ENCODE measurements around the gene NCOA6.
A peak's percentile ranks its signal among the peaks of the same experiment; 100 is the strongest.
"Not testable (repeated sequence)": the region's sequence is repeated elsewhere in the genome, so short reads cannot be mapped to it uniquely, and the experiment has no call there.

NCOA6 gene

DNA sequence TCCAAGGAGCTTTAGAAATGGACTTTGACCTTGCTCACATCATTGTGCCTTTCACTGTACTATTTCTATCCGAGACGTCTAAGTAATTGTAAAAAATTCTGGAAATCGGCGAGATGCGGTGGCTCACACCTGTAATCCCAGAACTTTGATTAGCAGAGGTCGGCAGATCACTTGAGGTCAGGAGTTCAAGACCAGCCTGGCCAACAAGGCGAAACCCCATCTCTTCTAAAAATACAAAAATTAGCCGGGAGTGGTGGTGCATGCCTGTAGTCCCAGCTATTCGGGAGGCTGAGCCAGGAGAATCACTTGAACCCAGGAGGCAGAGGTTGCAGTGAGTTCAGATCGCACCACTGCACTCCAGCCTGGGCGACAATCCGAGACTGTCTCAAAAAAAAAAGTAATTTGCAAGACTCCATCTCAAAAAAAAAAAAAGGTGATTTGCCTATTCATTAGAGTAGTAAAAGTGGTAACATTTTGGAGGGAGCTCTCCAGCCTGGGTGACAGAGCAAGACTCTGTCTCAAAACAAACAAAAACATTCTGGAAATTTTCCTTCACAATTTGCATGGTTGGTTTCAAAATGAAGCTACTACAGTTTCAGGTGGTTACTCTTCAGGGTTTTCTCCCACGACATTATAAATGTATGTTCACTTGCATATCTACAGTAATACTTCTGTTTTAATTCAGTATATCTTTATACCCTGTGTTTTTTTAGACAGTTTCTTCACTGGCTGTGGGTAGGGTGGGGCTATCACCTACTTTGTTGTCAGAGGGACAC, 106.0 kb downstream of the NCOA6 start:
- DNase-seq (ENCODE audit: low spot score): not testable (repeated sequence)

DNA sequence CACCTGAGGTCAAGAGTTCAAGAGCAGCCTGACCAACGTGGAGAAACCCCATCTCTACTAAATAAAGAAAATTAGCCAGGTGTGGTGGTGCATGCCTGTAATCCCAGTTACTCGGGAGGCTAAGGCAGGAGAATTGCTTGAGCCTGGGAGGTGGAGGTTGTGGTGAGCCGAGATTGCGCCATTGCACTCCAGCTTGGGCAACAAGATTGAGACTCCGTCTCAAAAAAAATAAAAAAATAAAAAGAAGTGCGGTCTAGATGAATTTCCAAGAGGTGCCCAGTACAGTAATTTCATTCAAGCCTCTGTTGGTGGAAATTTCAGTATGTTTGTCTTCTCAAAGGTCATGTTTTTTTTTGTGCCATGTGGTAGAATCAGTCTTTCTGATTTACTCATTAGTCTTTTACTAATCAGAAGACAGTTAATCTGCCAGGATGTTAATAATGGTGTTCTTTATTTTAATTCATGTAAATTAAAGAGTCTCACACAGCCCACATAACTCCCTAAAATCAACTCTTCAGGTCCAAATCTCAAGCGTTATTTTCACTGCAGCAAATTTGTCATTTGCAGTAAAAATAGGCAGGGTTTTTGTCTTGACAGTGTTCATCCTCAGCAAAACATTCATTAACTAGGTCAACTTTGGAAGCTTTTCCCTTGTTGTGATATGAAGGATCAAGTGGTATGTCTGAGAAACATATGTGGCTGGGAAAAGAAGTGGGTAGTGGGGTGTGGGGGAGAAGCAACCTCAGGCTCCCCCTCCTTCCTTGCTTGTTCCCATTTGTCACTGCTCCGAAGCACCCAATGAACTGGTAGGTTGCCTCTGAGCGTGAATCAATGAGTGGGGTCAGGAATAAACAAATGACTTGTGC, 108.0 kb downstream of the NCOA6 start:
- DNase-seq (ENCODE audit: low spot score): no peak

GRCh38 chr20:34716921-34717229, 108.6 kb downstream of the NCOA6 start:
- DNase-seq (ENCODE audit: low spot score): no peak

- no peak for DNase-seq (ENCODE audit: low spot score)
These were observed 110.1 kb downstream of the NCOA6 start for GRCh38 chr20:34715384-34715783.

DNA sequence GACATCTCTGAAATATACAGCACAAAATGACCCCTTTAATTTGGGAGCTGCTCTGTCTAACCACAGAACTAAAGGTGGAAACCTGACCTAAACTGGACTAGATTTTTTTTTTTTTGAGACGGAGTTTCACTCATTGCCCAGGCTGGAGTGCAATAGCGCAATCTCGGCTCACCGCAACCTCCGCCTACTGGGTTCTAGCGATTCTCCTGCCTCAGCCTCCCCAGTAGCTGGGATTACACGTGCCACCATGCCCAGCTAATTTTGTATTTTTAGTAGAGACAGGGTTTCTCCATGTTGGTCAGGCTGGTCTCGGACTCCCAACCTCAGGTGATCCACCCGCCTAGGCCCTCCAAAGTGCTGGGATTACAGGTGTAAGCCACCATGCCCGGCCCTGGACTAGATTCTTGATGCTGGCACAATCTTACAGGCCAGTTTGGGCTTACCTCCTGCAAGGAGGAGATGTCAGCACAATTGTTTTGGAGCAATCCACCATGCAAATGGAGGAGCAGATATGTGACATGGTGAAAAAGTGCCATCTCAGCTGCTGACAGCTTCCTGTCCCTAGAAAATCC, 111.4 kb downstream of the NCOA6 start:
- DNase-seq (ENCODE audit: low spot score): not testable (repeated sequence)

GRCh38 chr20:34713194-34713943, 112.1 kb downstream of the NCOA6 start:
- DNase-seq (ENCODE audit: low spot score): peak; percentile 93

- no peak for DNase-seq (ENCODE audit: low spot score)
These were observed 112.8 kb downstream of the NCOA6 start for GRCh38 chr20:34712525-34713192.

DNA sequence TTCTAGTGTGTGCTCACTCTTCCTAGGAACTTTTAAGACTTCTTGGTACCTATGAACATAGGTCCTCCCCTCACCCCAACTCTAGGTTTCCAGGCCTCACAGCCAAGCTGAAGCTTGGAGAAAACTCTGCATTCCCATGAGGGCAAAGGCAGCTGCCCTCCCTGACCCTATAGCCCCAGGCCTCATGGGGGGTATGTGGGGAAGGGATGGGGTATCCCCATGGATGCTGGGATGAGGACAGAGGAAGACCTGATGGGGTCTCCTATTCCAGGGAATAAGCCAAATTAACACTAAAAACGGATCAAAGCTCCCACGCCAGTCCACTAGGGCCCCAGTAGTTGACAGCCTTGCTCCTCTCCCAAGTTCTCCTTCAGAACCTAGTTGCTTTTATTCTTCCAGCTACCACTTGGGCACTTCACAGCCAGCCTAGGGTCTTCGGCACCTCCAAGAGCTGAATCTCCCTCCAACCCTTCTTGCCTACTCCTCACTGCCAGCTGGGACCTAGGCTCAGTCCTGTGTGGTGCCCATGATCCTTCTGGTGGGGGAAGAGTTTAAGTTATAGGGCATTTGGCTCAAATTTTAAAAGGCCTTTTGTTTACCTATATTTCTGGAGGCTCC, 113.5 kb downstream of the NCOA6 start:
- no peak for DNase-seq (ENCODE audit: low spot score)

DNA sequence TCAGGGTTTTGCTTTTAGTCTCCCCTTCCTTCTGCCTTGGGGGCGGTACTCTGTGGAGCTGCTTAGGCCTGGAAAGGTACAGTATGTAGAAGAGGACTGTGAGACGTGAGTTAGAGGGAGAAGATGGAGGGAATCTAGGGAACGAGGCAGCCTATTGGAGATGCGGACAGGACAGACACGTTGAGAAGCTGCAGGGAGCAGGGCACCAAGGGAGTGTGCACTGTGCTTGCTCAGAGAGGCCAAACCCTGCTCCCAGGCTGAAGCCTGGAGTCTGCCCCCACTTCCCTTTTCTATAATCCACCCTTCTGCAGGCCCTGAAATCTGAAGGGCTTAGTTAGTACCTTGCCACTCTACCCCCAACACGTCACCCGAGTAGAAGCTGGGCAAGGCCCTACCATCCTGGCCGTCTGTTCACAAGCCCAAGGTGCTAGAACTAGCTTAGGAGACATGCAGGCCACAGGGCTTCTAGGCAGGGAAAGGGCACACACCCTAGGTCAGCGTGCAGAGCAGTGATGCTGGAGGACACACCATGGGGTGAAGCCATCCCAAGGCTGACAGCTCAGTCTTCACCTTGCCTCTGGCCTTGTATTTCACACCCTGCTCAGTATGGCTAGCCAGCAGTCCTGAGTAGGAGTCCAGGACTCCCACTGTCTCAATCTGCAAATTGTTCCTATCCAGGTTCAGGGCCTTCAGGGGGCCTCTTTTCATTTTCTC, 114.4 kb downstream of the NCOA6 start:
- DNase-seq (ENCODE audit: low spot score): no peak

DNA sequence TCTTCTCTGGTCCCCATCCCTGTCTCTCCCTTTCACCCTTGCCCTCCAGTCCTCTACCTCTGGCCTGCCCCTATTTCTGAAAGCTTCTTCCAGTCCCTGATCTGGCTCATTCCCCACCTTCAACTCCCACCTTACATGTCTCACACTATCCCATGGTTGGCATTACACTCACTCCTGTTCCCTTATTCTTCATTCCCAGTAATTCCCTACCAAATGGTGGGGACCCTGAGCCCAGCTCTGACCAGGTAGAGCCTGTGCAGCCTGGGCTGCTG, 114.9 kb downstream of the NCOA6 start:
- DNase-seq (ENCODE audit: low spot score): no peak

DNA sequence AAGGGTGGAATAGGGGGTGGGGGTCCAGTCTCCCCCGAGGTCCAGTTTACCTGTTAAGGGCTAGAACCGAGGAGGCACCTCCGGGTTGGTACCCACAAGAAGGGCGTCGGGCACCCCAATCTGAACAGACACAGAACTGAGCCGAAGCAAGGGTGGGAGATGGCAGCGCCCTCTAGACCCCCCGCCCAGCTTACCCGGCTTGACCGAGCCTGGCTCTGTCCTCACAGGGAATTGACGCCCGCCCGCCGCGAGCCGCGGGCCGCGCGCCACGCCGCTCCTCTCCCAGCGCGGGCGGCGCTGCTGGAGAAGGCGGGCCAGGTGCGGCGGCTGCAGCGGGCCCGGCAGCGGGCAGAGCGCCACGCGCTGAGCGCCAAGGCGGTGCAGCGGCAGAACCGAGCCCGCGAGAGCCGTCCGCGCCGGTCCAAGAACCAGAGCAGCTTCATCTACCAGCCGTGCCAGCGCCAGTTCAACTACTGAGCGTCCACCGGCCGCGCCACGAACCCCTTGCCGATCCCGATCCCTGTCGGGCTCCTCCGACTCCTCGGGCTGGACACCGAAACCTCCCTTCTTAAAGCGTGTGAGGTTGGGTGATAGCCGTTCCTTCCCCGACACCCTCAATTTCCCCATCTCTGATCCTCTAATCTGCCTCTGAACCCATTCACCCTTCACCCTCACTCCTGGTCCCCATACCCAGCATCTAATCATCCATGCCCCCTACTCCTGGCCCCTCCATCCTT, 115.5 kb downstream of the NCOA6 start:
- peak; percentile 70 for DNase-seq (ENCODE audit: low spot score)

- DNase-seq (ENCODE audit: low spot score): peak; percentile 80
These were observed 116.2 kb downstream of the NCOA6 start for GRCh38 chr20:34709044-34709830.

GRCh38 chr20:34708621-34709043, 116.8 kb downstream of the NCOA6 start:
- DNase-seq (ENCODE audit: low spot score): peak; percentile 45

- DNase-seq (ENCODE audit: low spot score): no peak
These were observed 118.3 kb downstream of the NCOA6 start for GRCh38 chr20:34706912-34707784.

DNA sequence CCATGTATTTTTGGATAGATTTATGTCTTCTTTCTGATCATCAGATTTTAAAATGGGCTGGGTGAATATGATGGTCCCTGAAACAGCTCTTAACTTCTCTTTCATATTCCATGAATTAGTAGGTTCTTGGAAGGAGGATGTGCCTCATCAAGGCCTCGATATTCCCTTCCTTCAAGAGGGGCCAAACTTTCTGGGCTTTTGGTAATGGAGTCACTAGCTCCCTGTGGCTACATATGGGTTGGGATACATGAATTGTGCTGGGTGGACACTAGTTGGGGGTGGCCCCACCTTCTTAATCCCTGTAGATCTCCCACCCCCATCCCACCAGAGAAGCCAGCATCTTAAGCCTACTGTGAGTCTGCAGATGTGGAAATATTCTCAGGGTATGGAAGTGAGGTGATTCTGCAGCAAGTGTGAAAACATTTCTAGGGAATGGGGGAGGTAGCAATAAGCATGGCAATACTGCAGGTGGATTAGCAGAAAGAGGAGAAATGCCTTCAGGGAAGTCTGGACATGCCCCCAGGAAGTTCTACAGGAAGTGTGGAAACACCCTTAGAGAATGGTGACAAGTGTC, 119.1 kb downstream of the NCOA6 start:
- DNase-seq (ENCODE audit: low spot score): no peak

DNA sequence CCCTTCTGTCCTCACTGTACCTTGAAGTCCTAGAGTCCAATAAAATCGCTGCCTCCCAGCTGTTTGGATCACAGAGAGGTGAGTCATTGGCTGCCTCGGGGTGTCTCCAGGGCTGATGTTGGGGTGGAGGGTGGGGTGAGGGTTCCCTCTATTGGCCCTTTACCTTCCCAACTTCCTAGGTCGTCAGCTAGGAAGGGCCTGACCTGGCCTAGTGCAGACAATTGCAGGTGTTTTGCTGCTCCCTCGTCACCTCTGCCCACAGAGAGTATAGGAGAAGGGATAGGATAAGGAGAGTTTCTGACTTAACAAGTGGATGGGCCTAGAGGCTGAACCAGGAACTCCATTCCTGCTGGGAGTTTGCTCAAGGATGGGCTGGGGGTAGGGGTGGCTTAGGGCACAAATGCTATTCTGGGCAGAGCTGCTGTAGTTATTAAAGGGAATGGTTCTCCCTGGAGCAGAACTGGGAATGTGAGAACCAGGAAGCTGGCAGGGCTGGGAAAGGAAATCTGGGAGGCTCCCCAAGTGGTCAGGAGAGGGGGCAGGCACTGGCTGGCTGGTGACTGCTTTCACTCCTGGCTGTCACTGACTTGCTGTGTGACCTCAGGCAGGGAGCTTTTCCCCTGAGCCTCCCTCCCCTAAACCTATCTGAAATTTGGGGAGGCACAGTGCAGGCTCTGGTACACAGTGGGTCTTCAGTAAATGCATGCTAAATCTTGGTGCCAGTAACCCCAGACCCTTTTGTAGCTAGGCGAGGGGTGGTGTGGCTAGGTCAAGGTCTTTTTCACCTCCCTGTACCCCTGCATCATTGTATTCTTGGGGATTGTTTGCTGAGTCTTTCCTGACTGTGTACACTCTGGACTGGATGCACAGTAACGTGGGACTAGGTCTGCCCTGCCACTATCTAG, 119.8 kb downstream of the NCOA6 start:
- peak; percentile 76 for DNase-seq (ENCODE audit: low spot score)

- no peak for DNase-seq (ENCODE audit: low spot score)
These were observed 120.4 kb downstream of the NCOA6 start for GRCh38 chr20:34705008-34705396.

Data from hematopoietic multipotent progenitor cell treated with erythropoietin and hydrocortisone succinate and interleukin-3 and kit ligand, for 15 days (in vitro differentiated cells).